Stimulated activated CD4-positive, alpha-beta T cell treated with anti-CD3 and anti-CD28 coated beads, Interleukin-15, amount 100 ng/mL, for 48 hours (primary cell): ENCODE results near the gene TUG1.

Source experiments
- DNase-seq, 2 donors: peaks; one replicate each; pipeline ENCODE4 v3.0.0-alpha.2; 2020; ENCODE audit warnings: low read depth in 2 of 2

The TUG1 gene

GRCh38 chr22:30947816-30948454 is 21.1 kb upstream of the TUG1 start:
- DNase-seq = no peak

DNA sequence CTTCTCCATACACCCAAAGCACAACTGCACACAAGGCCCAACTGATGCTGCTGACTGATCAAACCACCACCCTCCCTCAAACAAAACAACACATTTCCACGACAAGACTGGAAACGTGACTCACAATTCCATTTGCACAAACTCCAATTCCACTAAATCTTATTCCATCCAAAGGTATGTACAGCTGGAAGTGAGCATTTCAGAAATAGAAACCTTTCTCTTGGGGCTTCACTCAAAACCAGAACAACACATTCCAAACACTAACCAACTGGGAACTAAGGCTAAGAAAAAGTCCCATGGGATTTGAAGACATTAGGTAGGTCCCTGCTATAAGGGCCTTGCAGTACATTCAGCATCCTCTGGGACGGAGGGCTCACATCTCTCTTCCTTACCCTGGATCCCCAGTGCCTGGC is 20.1 kb upstream of the TUG1 start:
- no peak for DNase-seq

- no peak for DNase-seq
These were observed 19.0 kb upstream of the TUG1 start for GRCh38 chr22:30949934-30950660.

- no peak for DNase-seq
These were observed 15.9 kb upstream of the TUG1 start for GRCh38 chr22:30953206-30953605.

DNA sequence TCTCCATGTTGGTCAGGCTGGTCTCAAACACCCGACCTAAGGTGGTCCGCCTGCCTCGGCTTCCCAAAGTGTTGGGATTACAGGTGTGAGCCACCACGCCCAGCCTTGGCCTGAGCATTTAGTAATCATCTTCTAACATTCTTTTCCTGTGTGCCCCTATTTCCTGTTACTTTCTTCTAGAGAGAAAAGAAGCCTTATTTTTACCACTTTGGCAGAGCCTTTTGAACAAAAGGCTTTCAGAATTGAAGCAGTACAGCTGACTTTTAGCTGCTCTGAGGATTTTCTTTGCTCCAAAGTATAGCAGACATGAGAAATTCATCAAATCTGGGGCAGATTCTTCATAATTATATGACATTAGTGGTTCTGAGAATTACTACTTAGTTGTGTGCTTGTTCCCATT is 13.9 kb upstream of the TUG1 start:
- DNase-seq = no peak

DNA sequence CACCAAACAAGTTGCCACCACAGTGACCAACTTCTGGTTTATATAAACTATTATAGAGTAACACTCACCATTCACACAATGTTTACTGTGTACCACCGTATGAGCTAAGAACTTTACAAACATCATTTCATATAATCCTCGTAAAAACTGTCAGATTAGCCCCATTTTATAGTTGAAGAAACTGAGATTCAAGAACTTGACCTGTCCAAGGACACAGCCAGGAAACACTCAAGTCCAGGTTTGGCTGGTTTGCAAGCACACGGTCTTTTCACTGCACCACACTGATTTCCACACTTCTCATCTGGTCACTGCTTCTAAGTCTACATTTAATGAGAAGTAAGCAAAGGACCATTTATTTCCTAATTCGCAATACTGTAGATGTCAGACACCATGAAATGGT is 4.2 kb upstream of the TUG1 start:
- no peak for DNase-seq

DNA sequence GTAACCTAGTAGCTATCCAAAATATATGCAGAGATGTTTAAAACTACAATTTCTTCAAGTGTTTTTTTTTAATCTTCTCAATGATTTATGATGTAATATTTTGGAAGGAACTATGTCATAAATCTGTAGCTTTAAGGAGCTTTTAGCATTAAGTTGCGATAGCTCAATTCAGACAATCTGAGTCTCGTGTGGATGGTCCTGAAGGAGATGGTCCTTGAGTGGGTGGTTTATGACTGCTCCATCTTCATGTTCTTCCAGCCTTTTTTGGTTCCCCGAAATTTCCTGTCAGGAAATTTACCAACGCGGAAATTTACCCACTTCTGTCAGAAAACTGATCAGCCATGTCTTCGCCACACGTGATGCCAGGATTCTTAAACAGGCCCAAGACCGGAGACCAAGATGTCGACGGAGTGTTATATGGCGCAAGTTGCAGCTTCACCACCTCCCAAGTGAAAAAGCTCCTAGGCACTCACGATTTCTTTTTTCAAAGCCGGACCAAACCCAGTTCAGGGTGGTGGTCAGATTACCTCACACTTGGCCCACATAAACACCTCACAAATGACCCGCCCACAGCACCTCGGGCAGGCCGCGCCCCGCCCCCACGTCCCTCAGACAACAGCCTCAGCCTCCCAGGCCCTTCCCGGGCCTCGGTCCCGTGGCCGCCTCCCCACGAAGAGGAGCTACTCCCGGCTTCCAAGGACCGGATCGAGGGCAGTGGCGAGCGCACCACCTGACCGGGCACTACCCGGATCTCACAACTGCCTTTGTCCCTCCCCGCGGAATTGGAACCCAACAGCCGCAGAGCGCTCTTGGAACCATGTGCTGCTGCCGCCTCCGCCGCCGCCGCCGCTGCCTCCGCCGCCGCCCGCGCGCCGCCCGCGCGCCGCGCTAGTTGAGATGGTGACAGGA is 796 bp upstream of the TUG1 start, which contains the start of gene MORC2:
Gene MORC2 (minus strand): TSS at position 760 of the 909 bp plus-strand sequence. CDS start 885 bp downstream, outside the sequence.
- DNase-seq = peak in 1 of 2 donors; percentile 8

GRCh38 chr22:30969532-30970355 is 679 bp downstream of the TUG1 start:
- no peak for DNase-seq

DNA sequence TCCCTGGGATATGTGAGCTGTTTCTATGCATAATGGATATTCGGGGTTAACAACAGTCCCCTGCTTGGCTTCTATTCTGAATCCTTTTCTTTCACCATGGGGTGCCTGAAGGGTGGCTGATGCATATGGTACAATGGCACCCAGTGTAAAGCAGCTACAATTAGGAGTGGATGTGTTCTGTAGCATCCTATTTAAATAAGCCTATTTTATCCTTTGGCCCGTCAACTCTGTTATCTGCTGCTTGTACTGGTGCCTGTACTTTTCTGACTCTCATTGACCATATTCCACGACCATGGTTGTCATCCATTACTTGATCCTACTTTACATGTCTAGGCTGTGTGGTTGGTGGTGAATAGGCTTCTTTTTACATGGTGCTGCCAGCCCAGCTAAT is 1.3 kb downstream of the TUG1 start:
- DNase-seq = no peak

DNA sequence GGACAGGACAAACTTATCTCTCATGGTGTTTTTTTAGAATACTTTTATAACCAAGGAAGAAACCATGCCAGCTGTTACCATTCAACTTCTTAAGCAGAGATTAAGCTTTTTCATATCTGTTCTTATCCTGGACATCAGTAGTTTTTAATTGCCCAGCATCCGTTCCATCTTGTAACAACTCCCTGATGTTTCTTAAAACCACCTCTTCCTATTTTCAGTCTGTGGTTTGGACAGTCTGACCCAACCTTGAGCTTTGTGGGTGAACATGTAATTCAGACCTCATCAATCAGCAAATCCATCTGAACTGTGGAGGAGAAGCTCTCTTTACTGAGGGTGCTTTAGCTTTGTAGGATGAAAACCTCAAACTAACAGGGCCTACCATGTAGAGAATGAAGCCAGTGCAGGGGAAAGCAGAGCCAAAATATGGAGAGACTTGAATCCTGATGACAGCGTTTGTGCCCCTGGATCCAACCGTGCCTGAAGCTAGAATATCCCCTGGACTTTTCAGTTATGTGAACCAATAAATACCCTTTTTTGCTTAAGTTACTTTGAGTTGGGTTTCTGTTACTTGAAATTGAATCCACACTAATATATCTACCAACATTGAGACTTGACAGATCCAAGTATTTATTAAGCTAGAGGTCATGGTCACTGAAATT is 9.4 kb downstream of the TUG1 start:
- DNase-seq = no peak

DNA sequence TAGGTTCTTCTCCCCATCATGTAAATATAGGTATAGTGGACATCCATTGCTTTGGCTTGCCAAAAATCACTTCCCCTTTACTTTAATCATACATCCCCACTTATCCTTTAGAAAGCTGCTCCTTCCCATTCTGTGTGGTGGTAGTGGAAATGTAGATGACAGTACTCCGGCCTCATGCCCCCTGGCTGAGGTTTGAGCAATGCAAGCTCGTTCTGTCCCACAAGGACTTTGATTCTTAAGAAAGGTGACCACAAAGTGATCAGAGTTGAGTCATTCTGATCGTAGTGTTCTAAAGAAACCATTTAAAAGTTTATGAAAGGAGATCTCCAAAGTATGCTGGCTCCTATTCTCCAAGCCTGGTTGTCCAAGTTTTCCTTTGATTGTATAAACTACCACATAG is 10.9 kb downstream of the TUG1 start:
- no peak for DNase-seq

- no peak for DNase-seq
These were observed 13.4 kb downstream of the TUG1 start for GRCh38 chr22:30982512-30982911.

GRCh38 chr22:30984317-30984716 is 15.3 kb downstream of the TUG1 start:
- DNase-seq = no peak

DNA sequence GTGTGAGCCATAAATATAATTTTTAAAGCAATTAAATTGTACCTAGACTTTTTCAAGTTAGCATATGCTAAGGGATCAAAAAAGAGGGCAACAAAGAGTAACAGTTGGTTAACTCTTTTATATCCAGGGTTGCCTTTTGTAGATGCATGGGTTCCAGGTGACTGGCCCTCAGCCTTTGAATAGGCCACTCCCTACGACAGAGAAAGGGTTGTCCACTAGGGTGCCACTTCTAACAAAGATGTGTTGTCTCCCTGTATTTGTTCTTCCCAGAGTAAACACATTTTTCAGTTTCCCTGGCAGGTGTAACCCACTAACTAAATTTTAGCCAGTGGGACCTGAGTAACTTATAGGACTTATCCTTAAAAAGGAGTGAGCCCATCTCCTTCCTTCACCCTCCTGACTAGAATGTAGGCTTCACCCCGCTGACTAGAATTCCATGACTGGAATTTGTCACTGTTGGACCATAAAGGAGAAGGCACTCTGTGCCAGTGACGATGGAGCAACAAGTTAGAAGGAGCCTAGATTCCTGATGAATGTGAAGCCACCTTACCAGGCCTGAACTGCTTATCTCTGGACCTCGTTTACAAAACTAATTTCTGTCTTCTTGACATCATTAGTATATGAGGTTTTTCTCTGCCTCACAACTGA is 16.6 kb downstream of the TUG1 start:
- DNase-seq = no peak

DNA sequence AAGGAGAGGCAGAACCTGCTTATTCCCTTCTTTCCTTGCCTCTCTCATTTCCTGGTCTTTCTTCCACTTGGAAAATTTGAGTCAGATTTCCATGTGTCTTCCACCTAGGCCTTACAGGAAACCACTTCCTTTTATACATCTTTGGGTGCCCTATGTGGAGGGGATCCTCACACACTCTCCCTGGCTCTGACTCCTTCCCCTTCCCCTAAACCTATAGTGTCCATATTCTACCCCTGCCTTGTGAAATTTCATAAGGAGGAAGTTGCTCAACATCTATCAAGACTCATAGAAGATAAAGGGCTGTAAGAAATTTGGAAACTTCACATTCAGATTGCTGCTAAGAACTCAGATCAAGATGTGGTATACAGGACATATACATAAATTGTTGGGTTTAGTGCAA is 20.4 kb downstream of the TUG1 start:
- no peak for DNase-seq

GRCh38 chr22:30990690-30991089 is 21.6 kb downstream of the TUG1 start:
- DNase-seq = no peak

DNA sequence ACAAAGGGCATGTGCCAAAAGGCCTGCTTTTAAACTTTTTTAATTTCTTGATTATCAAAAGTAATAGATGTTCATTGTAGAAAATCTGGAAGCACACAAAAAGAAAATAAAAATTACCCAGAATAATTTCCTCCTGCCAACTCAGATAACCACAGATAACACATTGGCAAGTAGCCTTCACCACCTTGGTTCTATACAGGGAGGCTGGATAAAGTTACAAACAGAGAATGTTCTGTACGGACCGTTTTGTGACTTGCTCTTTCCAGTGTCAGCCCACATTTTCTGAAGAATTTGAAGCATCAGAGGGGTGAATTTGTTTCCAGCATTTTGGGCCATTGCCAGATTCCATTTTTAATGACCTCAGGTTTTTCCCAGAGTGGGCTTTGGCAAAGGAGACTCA is 23.5 kb downstream of the TUG1 start:
- no peak for DNase-seq

GRCh38 chr22:30994960-30995359 is 25.9 kb downstream of the TUG1 start:
- no peak for DNase-seq

GRCh38 chr22:30996462-30996861 is 27.4 kb downstream of the TUG1 start:
- DNase-seq = no peak

- no peak for DNase-seq
These were observed 29.3 kb downstream of the TUG1 start for GRCh38 chr22:30998329-30998728.
